Testis (tissue), 3 donors: ENCODE data around the gene ART5. TPM values are rescaled to one million over a fixed set of nuclear protein-coding genes. Genes with fewer than 3 reads are reported as not detected.

Source experiments
- DNase-seq: peaks from one replicate; pipeline ENCODE4 v3.0.0-alpha.2; 2019
- H3K27ac ChIP-seq, 2 donors: fragments of 200-600 bp; sonication (generic); one replicate each; pipeline ENCODE4 v1.5.1; 2019
- H3K27me3 ChIP-seq: fragments of 200-600 bp; sonication (generic); one replicate; pipeline ENCODE4 v1.5.1; 2019
- H3K36me3 ChIP-seq: fragments of 200-600 bp; sonication (generic); one replicate; pipeline ENCODE4 v1.5.1; 2017; ENCODE audit warnings: low read depth; ENCODE audit errors: missing control alignments
- H3K4me1 ChIP-seq: fragments of 200-600 bp; sonication (generic); one replicate; pipeline ENCODE4 v1.5.1; 2019
- H3K4me3 ChIP-seq, 2 donors: fragments of 200-600 bp; sonication (generic); one replicate each; pipeline ENCODE4 v1.5.1; 2017 to 2019
- H3K9me3 ChIP-seq: fragments of 200-600 bp; sonication (generic); one replicate; pipeline ENCODE4 v1.5.1; 2017
- CTCF ChIP-seq, 3 experiments: fragments of 450-650 bp in 2 of 3; fragments of 200-600 bp in 1 of 3; sonication (generic) in 1 of 3; IDR thresholded peaks; one replicate each; pipeline ENCODE4 v1.5.1; 2016 to 2019; ENCODE audit warnings: antibody characterized with exemption in 3 of 3, mild to moderate bottlenecking in 2 of 3, moderate library complexity in 1 of 3
- POLR2A ChIP-seq: fragments of 450-650 bp; IDR thresholded peaks from one replicate; pipeline ENCODE4 v1.6.1; 2017; ENCODE audit warnings: antibody characterized with exemption, mild to moderate bottlenecking, moderate library complexity
- WGBS, 2 donors: methylation state at CpG; one replicate each; pipeline ENCODE4 v1.1.5; 2018; 5-methylcytosine and 5-hydroxymethylcytosine counted together
- intact Hi-C: fragments of 100-400 bp; cut with DNase I; formaldehyde crosslinking; loops from one replicate; pipeline ENCODE4 v1.15.1; 2023; ENCODE audit warnings: low total_unique reads
- polyA plus RNA-seq: library from polyadenylated mRNA; stranded (reverse); fragments of 350-450 nt; fragmentation: Illumina TruSeq; extraction: RNeasy Lipid Tissue Mini Kit (QIAGEN cat#74804); gene quantifications from one replicate; pipeline ENCODE4 v1.2.3, GENCODE V29; 2014; ENCODE audit warnings: low read depth, low replicate concordance; ENCODE audit not compliant: insufficient read depth
- total RNA-seq, 2 donors: library from RNA; depleted of rRNA; stranded (reverse); fragments of >200 nt; gene quantifications; one replicate each; pipeline ENCODE4 v1.2.3, GENCODE V29; 2016

ART5 gene
- total and polyA plus RNA-seq, 3 donors from 2014 or later = 9.9 to 50.8 (median 31.7) TPM

- Histone ChIP-seq H3K27ac (no peak overlapping the region), H3K4me3 (no peak overlapping the region), H3K4me1 (no peaks in the 10 kb centered on the region), H3K9me3 (no peaks in the 10 kb centered on the region), H3K36me3 (no peaks in the 10 kb centered on the region), H3K27me3 (no peaks in the 10 kb centered on the region)
- DNase-seq = no peak
- TF ChIP-seq CTCF (IDR thresholded peaks at IDR 0.05) (no peak), POLR2A (no peak)
- 89 to 93% methylated on average over 5 of the region's 5 CpGs for WGBS, 2 donors
- intact Hi-C loops = no loop called here
Observed at GRCh38 chr11:3623121-3623520, 18.7 kb downstream of the ART5 start.

GRCh38 chr11:3622521-3622920 is 19.3 kb downstream of the ART5 start:
- WGBS, 2 donors = 73 to 79% methylated on average over 4 of the region's 4 CpGs
- Histone ChIP-seq H3K4me3 (no peak overlapping the region), H3K27ac (no peak overlapping the region), H3K27me3 (no peaks in the 10 kb centered on the region), H3K4me1 (no peaks in the 10 kb centered on the region), H3K36me3 (no peaks in the 10 kb centered on the region), H3K9me3 (no peaks in the 10 kb centered on the region)
- DNase-seq = no peak
- TF ChIP-seq POLR2A = no peak
- no peak for TF ChIP-seq CTCF (IDR thresholded peaks at IDR 0.05)
- intact Hi-C loops = no loop called here

GRCh38 chr11:3617990-3618389 is 23.8 kb downstream of the ART5 start:
- H3K27me3 ChIP-seq = no peaks in the 10 kb centered on the region

GRCh38 chr11:3616721-3617460 is 24.9 kb downstream of the ART5 start:
- H3K4me3 ChIP-seq = no peak overlapping the region
- DNase-seq = peak; percentile 14
- intact Hi-C loops = no loop called here
- H3K4me1 ChIP-seq = no peaks in the 10 kb centered on the region
- no peaks in the 10 kb centered on the region for H3K9me3 ChIP-seq
- WGBS, 2 donors = 58 to 78% methylated on average over 5 to 25 of the region's 25 CpGs
- H3K27me3 ChIP-seq = no peaks in the 10 kb centered on the region
- no peaks in the 10 kb centered on the region for H3K36me3 ChIP-seq
- TF ChIP-seq POLR2A = no peak
- no peak for TF ChIP-seq CTCF (IDR thresholded peaks at IDR 0.05)
- H3K27ac ChIP-seq = no peak overlapping the region

More at GRCh38 chr11:3617990-3618389, 23.8 kb downstream of the ART5 start:
- TF ChIP-seq CTCF (IDR thresholded peaks at IDR 0.05) = no peak
- TF ChIP-seq POLR2A = no peak
- Histone ChIP-seq H3K4me1 (no peaks in the 10 kb centered on the region), H3K36me3 (no peaks in the 10 kb centered on the region), H3K4me3 (no peak overlapping the region), H3K27ac (no peak overlapping the region), H3K9me3 (no peaks in the 10 kb centered on the region)
- DNase-seq = no peak
- intact Hi-C loops = no loop called here
- 75 to 92% methylated on average over 8 of the region's 8 CpGs for WGBS, 2 donors

- no peak overlapping the region for H3K4me3 ChIP-seq
- no peak overlapping the region for H3K27ac ChIP-seq
- H3K36me3 ChIP-seq = no peaks in the 10 kb centered on the region
- no peaks in the 10 kb centered on the region for H3K9me3 ChIP-seq
- no peak for DNase-seq
- intact Hi-C loops = no loop called here
- no peaks in the 10 kb centered on the region for H3K27me3 ChIP-seq
- no peaks in the 10 kb centered on the region for H3K4me1 ChIP-seq
- WGBS, 2 donors = 78 to 81% methylated on average over 6 of the region's 6 CpGs
- TF ChIP-seq CTCF (IDR thresholded peaks at IDR 0.05) = no peak
- no peak for TF ChIP-seq POLR2A
Observed at GRCh38 chr11:3615998-3616397, 25.8 kb downstream of the ART5 start.
